GM19324 (cell line): Measurements from ENCODE around the gene ZNF467.

Experiments used
- ATAC-seq: cut with Tn5 transposase; IDR thresholded peaks from one replicate; pipeline ENCODE4 v1.9.1; 2021; ENCODE audit warnings: mild to moderate bottlenecking, moderate library complexity; ENCODE audit not compliant: unreplicated experiment, low FRiP score

The ZNF467 gene, protein sequence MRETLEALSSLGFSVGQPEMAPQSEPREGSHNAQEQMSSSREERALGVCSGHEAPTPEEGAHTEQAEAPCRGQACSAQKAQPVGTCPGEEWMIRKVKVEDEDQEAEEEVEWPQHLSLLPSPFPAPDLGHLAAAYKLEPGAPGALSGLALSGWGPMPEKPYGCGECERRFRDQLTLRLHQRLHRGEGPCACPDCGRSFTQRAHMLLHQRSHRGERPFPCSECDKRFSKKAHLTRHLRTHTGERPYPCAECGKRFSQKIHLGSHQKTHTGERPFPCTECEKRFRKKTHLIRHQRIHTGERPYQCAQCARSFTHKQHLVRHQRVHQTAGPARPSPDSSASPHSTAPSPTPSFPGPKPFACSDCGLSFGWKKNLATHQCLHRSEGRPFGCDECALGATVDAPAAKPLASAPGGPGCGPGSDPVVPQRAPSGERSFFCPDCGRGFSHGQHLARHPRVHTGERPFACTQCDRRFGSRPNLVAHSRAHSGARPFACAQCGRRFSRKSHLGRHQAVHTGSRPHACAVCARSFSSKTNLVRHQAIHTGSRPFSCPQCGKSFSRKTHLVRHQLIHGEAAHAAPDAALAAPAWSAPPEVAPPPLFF

DNA sequence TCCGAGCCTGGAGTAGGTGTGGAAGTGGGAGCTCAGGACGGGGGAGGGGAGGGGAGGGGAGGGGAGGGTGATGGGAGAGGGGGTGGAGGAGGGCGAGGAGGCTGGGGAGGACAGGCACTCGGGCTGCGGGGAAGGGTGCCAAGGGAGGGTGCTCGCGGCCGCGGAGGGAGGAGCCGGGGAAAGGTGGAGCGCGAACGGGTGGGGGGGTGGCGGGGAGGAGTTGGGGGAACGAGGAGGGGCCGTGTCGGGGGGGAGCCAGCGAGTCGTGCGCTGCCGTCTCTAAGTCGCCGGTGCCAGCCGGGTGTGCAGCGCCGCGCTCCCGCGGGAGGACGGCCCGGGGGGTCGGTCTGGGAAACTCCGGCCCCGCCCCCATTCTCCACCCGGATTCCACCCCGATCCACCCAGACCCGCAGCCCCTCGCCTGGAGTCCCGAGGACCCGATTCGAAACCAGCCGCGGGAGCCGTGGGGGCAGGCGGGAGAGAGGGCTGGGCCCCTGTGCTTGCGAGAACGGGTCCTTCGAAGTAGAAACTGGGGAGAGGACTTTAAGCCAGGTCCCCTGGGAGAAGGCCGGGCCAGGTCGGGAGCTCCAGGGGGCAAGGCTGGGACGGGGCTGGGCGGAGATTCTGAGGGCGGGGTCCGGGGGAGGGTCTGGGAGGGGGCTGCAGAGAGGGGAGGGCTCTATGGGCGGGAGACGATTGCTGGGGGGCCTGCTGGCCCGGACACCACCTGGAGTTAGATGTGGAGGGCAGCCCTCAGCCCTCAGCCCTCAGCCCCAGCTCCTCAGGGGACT, at the start of gene ZNF467:
ZNF467 (minus strand) TSS at position 143 of the 791 bp plus-strand sequence. CDS start 2,556 bp downstream, outside the sequence.
- no peak for ATAC-seq

DNA sequence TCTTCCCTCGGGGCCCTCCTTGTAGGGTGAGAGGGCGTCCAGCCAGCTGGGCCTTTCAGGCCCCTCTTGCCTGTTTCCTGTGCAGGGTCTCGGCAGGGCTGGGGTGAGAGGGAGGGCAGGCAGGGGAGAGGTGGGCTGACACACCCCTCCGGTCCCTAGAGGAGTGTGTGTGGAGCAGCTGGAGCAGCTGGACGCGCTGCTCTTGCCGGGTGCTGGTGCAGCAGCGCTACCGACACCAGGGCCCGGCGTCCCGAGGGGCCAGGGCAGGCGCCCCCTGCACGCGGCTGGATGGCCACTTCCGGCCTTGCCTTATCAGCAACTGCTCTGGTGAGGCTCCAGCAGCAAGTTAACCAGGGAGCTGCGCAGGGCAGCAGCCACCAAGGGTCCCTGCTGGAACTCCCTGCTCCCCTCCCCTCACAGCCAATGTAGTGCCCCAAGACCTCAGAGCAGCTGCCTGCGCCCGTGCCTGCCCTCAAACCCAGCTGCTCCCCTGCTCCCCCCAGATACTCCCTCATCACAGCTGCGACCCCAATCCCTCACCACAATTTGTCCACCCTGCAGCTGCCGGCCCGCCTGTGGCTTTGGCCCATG, 49.1 kb upstream of the ZNF467 start:
- no peak for ATAC-seq

DNA sequence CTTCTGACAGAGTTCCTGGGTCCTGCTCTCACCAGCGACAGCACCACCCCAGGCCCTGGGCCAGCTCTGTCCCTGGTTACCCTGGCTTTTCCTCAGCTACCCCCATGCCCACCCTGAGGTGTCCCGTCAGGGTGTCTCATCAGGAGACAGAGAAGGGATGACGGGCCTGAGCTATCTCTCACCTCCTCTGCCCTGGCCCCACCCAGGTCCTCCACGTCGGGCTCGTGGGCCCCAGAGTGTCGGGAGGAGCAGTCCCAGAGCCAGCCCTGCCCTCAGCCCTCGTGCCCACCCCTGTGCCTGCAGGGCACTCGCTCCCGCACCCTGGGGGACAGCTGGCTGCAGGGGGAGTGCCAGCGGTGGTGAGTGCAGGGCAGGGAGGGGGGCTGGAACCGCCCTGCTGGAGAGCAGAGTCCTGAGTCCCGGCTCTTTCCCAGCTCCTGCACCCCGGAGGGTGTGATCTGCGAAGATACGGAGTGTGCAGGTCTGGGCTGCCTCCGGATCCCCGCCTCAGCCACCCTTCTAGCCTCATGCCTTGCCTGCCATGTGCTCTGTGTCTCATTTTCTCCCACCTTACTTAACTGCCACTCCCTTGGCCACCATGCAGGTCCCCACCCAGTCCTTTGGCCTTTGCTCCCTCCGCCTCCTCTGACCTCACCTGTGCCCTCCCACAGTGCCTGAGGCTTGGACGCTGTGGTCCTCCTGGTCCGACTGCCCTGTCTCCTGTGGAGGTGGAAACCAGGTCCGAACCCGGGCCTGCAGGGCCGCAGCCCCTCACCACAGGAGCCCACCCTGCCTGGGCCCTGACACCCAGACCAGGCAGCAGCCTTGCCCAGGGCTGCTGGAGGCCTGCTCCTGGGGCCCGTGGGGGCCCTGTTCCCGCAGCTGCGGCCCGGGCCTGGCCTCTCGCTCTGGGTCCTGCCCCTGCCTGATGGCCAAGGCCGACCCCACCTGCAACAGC, 48.1 kb upstream of the ZNF467 start:
- no peak for ATAC-seq

DNA sequence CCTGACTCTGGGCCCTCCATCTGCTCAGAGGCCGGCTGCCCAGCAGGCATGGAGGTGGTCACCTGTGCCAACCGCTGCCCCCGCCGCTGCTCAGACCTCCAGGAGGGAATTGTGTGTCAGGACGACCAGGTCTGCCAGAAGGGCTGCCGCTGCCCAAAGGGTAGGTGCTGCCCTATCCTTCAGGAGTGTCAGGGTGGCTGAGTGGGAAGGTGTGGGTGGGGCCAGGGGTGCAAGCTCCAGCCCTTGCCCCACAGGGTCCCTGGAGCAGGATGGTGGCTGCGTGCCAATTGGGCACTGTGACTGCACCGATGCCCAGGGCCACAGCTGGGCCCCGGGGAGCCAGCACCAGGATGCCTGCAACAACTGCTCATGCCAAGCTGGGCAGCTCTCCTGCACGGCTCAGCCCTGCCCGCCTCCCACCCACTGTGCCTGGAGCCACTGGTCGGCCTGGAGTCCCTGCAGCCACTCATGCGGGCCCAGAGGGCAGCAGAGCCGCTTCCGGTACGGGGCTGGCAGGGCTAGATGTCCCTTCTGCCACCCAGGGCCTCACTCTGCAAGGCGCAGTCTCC, 47.3 kb upstream of the ZNF467 start:
- no peak for ATAC-seq

DNA sequence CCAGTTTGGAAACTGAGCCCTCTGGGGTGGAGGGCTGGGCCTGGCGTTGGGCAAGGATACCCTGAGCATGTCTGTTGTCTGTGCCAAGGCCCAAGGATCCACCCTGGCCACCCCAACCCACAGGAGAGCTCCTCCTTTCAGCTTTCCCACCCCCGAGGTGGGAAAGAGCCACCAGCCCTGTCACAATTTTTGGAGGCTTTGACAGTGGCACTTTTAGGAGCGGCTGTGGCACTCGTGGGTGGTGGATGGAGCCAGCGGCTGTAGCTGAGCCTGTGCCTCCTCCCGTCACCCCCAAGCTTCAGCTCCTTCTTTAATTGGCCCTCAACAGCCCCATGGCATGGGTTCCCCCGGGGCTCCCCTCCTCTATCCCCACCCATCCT, 46.6 kb upstream of the ZNF467 start:
- ATAC-seq, result no peak

DNA sequence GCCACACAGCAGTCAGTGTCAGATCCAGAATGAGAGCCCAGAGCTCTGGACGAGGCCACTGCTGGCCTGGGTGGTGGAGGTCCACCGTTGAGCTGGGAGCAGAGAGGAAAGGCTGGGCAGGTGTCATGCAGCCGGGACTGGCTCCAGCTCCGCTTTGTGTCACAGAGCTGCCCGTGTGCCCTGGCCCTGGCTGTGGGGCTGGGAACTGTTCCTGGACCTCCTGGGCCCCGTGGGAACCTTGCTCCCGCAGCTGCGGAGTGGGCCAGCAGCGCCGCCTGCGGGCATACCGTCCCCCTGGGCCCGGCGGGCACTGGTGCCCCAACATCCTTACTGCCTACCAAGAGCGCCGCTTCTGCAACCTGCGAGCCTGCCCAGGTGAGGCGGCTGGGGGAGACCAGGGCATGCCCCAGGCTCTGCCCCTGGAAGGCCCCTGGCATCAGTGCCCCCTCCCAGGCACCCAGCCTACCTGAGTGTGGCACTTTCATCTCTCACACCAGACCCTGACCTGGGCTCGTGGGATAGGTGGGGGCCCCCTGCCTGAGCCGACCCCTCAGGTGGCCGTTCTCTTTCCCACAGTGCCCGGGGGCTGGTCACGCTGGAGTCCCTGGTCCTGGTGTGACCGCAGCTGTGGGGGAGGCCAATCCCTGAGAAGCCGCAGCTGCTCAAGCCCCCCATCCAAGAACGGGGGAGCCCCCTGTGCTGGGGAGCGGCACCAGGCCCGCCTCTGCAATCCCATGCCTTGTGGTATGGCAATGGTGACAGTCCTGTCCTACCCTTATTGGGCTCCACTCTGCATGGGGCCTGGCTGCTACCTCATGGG, 46.0 kb upstream of the ZNF467 start:
- no peak for ATAC-seq

DNA sequence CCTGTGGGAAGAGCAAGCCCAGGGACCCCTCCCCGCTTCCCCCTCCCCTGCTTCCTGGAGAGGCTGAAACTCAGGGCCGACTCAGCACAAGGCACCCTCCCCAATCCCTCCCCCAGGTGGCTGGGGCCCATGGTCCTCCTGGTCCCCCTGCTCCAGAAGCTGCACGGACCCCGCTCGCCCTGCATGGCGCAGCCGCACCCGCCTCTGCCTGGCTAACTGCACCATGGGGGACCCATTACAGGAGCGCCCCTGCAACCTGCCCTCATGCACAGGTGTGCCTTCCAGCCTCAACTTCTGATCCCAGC, 45.1 kb upstream of the ZNF467 start:
- no peak for ATAC-seq

DNA sequence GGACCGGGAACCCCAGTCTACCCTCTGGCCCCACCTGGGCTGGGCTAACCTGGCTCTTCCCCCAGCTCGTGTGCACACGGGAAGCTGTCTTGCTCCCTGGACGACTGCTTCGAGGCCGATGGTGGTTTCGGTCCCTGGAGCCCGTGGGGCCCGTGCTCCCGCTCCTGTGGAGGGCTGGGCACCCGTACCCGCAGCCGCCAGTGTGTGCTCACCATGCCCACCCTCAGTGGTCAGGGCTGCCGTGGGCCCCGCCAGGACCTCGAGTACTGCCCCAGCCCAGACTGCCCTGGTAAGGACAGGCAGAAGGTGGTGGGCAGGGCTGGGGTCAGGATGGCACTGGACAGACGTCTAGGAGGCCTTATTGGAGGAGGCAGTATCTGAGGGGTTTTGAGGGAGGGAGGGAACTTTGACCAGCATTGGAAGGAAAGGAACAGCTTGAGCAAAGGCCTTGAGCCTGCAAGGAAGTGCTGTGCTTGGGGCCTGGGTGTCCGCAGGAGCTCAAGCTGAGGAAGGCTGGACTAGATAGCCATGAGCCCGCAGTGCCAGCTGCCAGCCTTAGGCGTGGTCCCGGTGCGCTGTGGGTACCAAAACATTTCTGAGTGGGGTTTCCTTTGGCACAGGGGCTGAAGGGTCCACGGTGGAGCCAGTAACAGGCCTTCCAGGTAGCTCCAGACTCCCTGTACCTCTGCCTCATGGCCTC, 44.6 kb upstream of the ZNF467 start:
- no peak for ATAC-seq

DNA sequence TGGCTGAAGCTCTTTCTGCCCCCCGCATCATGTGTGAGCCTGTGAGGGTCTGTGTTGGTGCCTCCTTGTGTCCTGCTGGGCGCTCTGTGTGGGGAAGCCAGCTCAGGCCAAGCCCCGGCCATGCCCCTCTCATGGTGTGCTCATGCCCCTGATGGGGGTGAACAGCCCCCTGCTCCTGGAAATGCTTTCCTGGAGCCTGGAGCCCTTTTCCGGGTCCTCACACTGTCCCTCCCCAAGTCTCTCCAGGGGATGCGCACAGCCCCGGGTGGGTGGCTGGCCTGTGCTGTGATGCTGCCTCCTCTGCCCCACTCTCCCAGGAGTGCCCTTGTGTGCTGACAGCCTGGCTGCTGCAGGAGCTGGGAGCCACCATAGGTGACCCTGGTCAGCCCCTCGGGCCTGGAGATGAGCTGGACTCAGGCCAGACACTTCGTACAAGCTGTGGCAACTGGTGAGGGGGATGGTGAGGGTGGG, 43.9 kb upstream of the ZNF467 start:
- no peak for ATAC-seq

DNA sequence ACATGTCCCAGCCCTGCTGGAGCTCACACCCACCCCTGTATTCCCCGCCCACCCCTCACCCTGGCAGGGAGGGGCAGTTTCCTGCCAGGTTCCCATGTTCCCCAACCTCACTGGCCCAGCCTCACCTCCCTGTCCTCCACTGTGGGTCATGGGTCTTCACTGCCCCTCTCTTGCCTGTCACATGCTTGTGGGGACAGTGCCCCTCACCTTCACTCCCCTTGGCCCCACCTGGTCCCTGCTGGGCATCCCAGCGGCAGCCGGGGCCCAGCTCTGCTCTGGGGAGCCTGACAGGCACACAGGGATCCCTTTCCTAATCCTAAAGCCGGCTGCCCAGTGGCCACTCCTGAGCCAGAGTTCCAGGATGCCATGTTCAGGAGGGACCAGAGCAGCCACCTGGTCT, 43.4 kb upstream of the ZNF467 start:
- ATAC-seq, result no peak

DNA sequence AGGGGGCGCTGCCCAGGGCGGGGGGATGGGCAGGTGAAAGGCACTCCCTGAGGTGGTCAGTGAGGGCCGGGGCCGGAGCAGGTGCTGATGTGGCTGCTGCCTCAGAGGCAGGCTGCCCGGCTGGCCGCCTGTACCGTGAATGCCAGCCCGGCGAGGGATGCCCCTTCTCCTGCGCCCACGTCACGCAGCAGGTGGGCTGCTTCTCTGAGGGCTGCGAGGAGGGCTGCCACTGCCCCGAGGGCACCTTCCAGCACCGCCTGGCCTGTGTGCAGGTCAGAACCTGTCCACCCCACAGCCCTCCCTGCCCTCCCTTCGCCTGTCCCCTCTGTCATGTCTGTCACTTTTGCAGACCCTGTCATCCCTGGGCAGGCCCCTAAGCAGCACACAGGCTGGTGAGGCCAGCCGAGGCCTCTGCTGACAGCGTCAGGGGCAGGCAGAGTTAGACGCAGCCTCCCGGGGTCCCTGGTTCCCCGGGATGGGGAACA, 42.9 kb upstream of the ZNF467 start:
- no peak for ATAC-seq

DNA sequence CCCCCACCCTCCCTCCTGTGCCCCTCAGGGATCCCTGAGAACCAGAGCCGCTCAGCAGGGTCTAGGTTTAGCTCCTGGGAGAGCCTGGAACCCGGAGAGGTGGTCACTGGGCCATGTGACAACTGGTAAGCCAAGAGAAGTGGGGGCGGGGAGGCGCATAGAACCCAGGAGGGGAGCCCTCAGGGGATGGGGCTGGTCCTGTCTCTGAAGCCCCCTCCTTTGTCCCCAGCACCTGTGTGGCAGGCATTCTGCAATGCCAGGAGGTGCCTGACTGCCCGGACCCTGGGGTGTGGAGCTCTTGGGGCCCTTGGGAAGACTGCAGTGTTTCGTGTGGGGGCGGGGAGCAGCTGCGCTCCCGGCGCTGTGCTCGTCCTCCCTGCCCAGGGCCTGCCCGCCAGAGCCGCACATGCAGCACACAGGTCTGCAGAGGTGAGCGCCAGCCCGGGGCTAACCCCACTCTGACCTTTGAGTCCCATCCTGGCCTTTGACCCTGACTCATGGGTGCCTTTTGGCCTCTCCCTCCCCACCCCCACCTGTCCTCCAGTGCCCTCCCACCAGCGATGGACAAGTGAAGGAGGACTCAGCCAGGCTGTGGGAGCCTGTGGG, 42.4 kb upstream of the ZNF467 start:
- no peak for ATAC-seq

DNA sequence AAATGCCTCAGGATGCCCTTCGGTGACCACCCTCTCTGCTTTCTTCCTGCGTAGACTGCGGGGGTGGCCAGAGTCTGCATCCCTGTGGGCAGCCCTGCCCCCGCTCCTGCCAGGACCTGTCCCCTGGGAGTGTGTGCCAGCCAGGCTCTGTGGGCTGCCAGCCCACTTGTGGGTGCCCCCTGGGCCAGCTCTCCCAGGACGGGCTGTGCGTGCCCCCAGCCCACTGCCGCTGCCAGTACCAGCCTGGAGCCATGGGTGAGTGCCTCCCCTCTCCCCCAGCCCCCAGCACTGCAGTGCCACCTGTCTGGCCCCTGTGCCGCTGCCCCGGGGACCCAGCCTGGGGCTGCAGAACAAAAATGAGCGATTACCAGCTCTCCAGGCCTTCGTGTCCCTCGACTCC, 41.7 kb upstream of the ZNF467 start:
- no peak for ATAC-seq

DNA sequence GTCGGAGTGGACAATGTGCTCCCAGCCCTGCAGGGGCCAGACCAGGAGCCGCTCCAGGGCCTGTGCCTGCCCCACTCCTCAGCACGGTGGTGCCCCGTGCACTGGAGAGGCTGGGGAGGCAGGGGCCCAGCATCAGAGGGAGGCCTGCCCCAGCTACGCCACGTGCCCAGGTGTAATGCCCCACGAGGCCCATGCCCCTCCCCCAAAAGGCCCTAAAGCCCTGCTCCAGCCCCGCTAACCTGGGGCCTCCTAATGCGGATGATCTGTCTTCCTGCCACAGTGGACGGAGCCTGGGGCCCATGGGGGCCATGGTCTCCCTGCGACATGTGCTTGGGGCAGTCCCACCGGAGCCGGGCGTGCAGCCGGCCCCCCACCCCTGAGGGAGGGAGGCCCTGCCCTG, 41.1 kb upstream of the ZNF467 start:
- no peak for ATAC-seq

DNA sequence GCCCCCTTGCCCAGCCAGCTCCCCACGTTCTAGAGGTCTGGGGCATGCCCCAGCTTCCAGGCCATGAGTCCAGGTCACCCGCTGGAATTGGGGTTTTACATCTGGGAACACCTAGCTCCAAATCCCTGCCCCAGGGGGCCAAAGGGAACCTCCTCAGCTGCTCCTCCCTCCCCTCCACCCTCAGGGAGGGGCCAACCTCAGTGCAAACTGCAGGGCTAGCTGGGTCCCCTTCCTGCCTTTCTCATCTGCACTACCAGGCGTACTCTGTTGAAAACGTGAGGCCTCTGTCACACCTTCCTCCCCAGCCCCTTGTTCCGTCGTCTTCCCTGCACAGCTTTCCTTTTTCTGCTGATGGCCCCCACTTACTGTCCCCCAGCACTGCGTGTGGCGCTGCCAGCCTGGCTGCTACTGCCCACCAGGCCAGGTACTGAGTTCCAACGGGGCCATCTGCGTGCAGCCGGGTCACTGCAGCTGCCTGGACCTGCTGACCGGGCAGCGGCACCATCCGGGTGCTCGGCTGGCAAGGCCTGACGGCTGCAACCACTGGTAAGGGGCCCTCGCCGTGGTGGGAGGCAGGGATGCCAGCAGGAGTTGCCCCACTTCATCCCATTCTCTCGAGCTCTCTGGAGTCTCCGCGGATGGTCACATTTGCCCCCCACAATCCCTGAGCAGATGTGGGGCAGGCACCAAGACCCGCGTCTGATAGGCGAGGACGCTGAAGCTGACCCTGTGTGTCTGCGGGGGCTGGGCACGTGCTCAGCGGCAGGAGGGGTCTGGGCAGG, 40.1 kb upstream of the ZNF467 start:
- ATAC-seq, result no peak

DNA sequence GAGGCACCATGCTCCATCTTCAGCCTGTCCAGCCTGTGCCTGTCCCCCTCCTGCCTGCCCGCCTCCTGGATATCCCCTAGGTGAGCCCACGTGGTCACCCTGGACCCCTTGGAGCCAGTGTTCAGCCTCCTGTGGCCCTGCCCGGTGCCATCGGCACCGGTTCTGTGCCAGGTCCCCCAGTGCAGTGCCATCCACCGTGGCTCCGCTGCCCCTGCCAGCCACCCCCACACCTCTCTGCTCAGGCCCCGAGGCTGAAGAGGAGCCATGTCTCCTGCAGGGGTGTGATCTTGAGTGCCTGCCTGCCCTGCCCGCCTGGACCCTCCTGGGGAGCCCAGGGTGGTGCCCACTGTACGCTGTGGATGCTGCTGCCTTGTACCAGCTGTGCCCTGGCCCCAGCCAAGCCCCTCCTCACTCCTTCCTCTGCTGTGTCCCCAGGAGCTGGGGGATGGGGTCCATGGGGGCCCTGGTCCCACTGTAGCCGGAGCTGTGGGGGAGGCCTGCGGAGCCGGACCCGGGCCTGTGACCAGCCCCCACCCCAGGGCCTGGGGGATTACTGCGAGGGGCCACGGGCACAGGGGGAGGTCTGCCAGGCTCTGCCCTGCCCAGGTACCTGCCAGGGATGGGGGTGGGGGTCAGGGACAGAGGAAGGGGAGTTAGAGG, 38.6 kb upstream of the ZNF467 start:
- no peak for ATAC-seq
